Heart left ventricle (tissue), 13 donors: ENCODE results near the gene DIRAS2.

Experiments used
- CTCF ChIP-seq, 12 donors: fragments of 200-600 bp; sonication (generic) in 4 of 12; IDR thresholded peaks; one replicate each; pipeline versions ENCODE4 v1.5.0 to v1.8.0; 2018 to 2022; ENCODE audit warnings: antibody characterized with exemption in 12 of 12, mild to moderate bottlenecking in 5 of 12
- POLR2A ChIP-seq, 2 donors: fragments of 450-650 bp; IDR thresholded peaks; one replicate each; pipeline ENCODE4 v1.6.1; 2017; ENCODE audit warnings: antibody characterized with exemption in 2 of 2, mild to moderate bottlenecking in 2 of 2, moderate library complexity in 2 of 2
- donor health status: ischemic (EF 13 %, LVEDD 7.1; RV severe dilation, severe dysfunction).
- donor health status: DM: no; HTN: yes; CAD: no.
- donor health status: DM: no; HTN: no; CAD: no.
- donor health status: ischemic (EF 25% LVEDD 6.9; RV normal size, moderate dysfunction).
- donor health status: ischemic (EF 25% LVEDD 5.7; RV mildly dilated, moderate dysfunction).
- donor health status: ischemic (EF 35%, LVEDD 5.7; RV mildly dilated, moderate dysfunction).
- donor health status: nonischemic (EF 11% LVEDD 7.7; RV severe dilation, severe dysfunction).
- donor health status: DM: yes; HTN: yes; CAD: no.
- donor health status: PGD.
- donor health status: ischemic (EF 29% LVEDD 5.4; RV normal size, mild dysfunction).
- donor health status: nonischemic (EF 23%, LVEDD 6.1; RV moderate dilation, normal function).

- TF ChIP-seq POLR2A (IDR thresholded peaks at IDR 0.05) (no peak), CTCF (IDR thresholded peaks at IDR 0.05) (no peak)
These were observed 41.5 kb upstream of the DIRAS2 start for GRCh38 chr9:90684106-90684505.
